ENCODE measurements around the gene OSR1. TPM values are rescaled to one million over a fixed set of nuclear protein-coding genes. Genes with fewer than 3 reads are reported as not detected.

OSR1 gene
- total and polyA plus RNA-seq, 9 of the 15 experiments (the other 6 are each of a cell fraction or from before 2014, with no cell fraction given) = not detected

GRCh38 chr2:19347619-19348562 is 10.5 kb downstream of the OSR1 start (continued):
- no peak for TF ChIP-seq REST (IDR thresholded peaks at IDR 0.05; ENCODE audit: borderline replicate concordance)
- 0 out of 2 replicates have a peak, but pooled peaks have one; percentile 2 for TF ChIP-seq REST (CRISPR knock-in tag; IDR thresholded peaks at IDR 0.05; ENCODE audit: low read depth)
- TF ChIP-seq KLF16 (IDR thresholded peaks at IDR 0.05) = no peak
- TF ChIP-seq JUNB (CRISPR knock-in tag; conservative IDR thresholded peaks at IDR 0.05) = peak; percentile 84
- no peak for TF ChIP-seq YBX1 (IDR thresholded peaks at IDR 0.05)
- TF ChIP-seq ZNF830 (CRISPR knock-in tag; IDR thresholded peaks at IDR 0.05) = no peak
- TF ChIP-seq GABPB2 (CRISPR knock-in tag; conservative IDR thresholded peaks at IDR 0.05) = no peak
- TF ChIP-seq IRF9 (tag; IDR thresholded peaks at IDR 0.05) = no peak
- TF ChIP-seq ELF1 (tag; IDR thresholded peaks at IDR 0.05) = peak; percentile 67
- no peak for TF ChIP-seq ZNF311 (CRISPR knock-in tag; IDR thresholded peaks at IDR 0.05)
- no peak for TF ChIP-seq ZNF512 (tag; IDR thresholded peaks at IDR 0.05)
- TF ChIP-seq FOXJ3 (CRISPR knock-in tag; IDR thresholded peaks at IDR 0.05) = no peak
- TF ChIP-seq RNF219 (CRISPR knock-in tag; IDR thresholded peaks at IDR 0.05) = no peak
- TF ChIP-seq HMG20A (CRISPR knock-in tag; conservative IDR thresholded peaks at IDR 0.05) = no peak
- TF ChIP-seq ZNF124 (CRISPR knock-in tag; IDR thresholded peaks at IDR 0.05) = no peak
